Measurements from ENCODE around the gene UNC5A.
"Not testable (repeated sequence)": the region's sequence is repeated elsewhere in the genome, so short reads cannot be mapped to it uniquely, and the experiment has no call there.

UNC5A gene

DNA sequence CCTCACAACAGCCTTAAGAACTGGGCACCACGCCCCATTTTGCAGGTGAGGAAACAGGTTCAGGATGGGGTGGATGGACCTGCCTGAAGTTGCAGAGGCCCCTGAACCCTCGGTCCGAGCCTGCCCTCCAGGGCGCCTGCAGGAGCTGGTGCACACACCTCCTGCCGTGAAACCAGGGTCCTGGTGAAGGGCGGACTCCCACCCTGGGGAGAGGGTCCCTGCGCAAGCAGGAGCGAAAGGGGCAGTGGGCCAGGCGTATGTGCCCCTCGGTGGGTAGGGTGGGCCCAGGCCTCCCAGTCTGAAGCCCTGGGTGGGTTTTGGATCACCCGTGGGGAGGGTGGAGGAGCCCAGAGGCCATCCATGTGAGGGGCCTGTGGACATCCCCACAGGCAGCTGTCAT, 50.9 kb downstream of the UNC5A start:
- DNase-seq (ENCODE audit: extremely low read depth in 1 of 2, low read depth in 1 of 2) = no peak

DNA sequence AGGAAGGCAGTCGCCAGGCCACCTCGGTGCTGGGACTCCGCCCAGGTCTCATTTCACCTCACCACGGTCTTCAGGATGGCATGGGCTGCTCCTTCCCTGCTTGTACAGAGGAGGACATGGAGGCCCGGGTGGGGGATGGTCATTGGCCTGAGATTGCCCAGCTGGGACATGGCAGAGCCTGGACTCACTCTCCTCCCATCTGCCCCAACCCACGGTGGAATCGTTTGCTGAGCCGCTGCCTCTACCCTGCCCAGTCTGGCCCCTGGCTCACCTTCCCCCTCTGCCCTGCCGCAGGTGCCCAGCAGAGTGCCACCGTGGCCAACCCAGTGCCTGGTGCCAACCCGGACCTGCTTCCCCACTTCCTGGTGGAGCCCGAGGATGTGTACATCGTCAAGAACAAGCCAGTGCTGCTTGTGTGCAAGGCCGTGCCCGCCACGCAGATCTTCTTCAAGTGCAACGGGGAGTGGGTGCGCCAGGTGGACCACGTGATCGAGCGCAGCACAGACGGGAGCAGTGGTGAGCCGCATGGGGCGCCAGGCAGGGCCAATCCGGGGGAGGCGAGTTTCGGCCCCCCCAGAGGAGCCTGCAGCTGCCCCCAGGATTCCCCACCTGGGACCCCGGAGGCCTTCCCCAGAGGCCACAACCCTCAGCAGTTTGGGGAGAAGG, 52.1 kb downstream of the UNC5A start:
- no peak for DNase-seq (ENCODE audit: extremely low read depth in 1 of 2, low read depth in 1 of 2)

- DNase-seq (ENCODE audit: extremely low read depth in 1 of 2, low read depth in 1 of 2) = no peak
Measured at GRCh38 chr5:176863041-176863764, 52.8 kb downstream of the UNC5A start.

DNA sequence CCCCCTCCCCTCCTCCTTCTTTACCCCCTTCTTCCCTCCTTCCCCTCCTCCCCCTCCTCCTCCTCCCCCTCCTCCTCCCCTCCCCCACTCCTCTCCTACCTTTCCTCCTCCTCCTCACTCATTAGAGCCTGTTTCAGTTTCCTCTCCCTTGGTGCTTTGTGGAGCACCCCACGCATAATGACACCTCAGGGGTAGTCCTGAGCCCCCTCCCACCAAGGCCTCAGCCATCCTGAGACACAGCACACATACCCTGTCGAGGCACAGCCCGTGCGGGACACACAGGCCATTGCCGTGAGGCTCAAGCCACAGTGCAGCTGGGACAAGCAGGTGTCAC, 53.4 kb downstream of the UNC5A start:
- no peak for DNase-seq (ENCODE audit: extremely low read depth in 1 of 2, low read depth in 1 of 2)

GRCh38 chr5:176864755-176865154, 54.4 kb downstream of the UNC5A start:
- DNase-seq (ENCODE audit: extremely low read depth in 1 of 2, low read depth in 1 of 2) = no peak

DNA sequence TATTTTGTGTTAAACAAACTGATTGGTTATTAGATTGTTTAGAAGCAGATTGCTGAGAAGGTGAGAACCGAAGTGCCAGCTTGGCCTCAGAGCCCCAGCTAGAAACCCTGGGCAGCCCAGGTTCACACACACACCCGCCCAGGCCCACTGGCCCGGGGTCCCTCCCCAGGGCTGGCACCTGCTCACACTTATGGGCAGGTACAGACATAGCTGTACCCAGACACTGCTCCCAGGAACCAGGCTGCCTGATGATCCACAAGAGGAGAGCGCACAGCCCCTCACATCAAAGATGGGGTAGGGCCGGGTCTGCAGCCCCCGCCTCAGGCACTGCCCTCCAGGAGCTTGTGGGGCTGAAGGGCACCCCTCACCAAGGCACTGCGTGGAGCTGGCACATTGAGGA, 55.6 kb downstream of the UNC5A start:
- DNase-seq (ENCODE audit: extremely low read depth in 1 of 2, low read depth in 1 of 2) = no peak

GRCh38 chr5:176866707-176867310, 56.5 kb downstream of the UNC5A start:
- no peak for DNase-seq (ENCODE audit: extremely low read depth in 1 of 2, low read depth in 1 of 2)

DNA sequence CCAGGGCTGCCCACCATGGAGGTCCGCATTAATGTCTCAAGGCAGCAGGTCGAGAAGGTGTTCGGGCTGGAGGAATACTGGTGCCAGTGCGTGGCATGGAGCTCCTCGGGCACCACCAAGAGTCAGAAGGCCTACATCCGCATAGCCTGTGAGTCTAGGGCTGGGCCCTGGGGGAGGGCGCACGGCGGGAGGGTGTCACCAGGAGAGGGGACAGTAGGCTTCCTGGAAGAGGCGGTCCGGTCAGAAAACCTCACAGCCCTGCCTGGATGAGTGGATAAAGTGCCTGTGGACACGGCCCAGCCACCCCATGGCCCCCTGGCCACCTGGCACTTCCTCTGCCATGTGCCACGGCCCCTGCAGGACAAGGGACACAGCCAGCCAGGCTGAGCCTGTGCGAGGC, 57.8 kb downstream of the UNC5A start:
- no peak for DNase-seq (ENCODE audit: extremely low read depth in 1 of 2, low read depth in 1 of 2)

DNA sequence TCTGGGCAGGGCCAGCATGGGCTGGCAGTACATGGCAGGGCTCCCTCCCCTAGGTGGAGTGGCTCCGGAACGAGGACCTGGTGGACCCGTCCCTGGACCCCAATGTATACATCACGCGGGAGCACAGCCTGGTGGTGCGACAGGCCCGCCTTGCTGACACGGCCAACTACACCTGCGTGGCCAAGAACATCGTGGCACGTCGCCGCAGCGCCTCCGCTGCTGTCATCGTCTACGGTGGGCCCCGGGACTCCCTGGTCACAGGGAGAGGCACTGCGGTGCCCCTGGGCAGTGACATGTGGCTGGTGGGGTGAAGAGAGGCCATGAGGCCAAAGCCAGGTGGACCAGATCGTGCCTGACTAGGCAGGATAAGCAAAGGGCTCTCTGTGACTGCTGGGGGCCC, 58.4 kb downstream of the UNC5A start:
- no peak for DNase-seq (ENCODE audit: extremely low read depth in 1 of 2, low read depth in 1 of 2)

GRCh38 chr5:176869501-176870109, 59.2 kb downstream of the UNC5A start:
- no peak for DNase-seq (ENCODE audit: extremely low read depth in 1 of 2, low read depth in 1 of 2)

GRCh38 chr5:176870110-176870591, 59.8 kb downstream of the UNC5A start:
- no peak for DNase-seq (ENCODE audit: extremely low read depth in 1 of 2, low read depth in 1 of 2)

DNA sequence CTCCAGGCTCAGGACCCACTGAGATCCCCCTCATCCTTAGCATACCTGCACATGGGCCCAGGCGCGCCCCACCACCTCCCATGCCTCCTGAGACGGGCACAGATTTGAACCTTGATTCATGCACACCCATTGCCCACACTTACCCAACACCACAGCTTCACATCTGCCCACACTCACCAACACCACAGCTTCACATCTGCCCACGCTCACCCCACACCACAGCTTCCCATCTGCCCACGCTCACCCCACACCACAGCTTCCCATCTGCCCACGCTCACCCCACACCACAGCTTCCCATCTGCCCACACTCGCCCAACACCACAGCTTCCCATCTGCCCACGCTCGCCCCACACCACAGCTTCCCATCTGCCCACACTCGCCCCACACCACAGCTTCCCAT, 60.3 kb downstream of the UNC5A start:
- not testable (repeated sequence) for DNase-seq (ENCODE audit: extremely low read depth in 1 of 2, low read depth in 1 of 2)

DNA sequence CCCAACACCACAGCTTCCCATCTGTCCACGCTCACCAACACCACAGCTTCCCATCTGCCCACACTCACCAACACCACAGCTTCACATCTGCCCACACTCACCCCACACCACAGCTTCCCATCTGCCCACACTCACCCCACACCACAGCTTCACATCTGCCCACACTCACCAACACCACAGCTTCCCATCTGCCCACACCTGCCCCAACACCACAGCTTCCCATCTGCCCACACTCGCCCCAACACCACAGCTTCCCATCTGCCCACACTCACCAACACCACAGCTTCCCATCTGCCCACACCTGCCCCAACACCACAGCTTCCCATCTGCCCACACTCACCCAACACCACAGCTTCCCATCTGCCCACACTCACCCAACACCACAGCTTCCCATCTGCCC, 62.2 kb downstream of the UNC5A start:
- not testable (repeated sequence) for DNase-seq (ENCODE audit: extremely low read depth in 1 of 2, low read depth in 1 of 2)

- DNase-seq (ENCODE audit: extremely low read depth in 1 of 2, low read depth in 1 of 2) = not testable (repeated sequence)
Measured at GRCh38 chr5:176873011-176873410, 62.7 kb downstream of the UNC5A start.

- DNase-seq (ENCODE audit: extremely low read depth in 1 of 2, low read depth in 1 of 2) = no peak
Measured at GRCh38 chr5:176873541-176874172, 63.3 kb downstream of the UNC5A start.

GRCh38 chr5:176874198-176874780, 63.9 kb downstream of the UNC5A start:
- no peak for DNase-seq (ENCODE audit: extremely low read depth in 1 of 2, low read depth in 1 of 2)

- DNase-seq (ENCODE audit: extremely low read depth in 1 of 2, low read depth in 1 of 2) = no peak
Measured at GRCh38 chr5:176875014-176875550, 64.7 kb downstream of the UNC5A start.

- no peak for DNase-seq (ENCODE audit: extremely low read depth in 1 of 2, low read depth in 1 of 2)
Measured at GRCh38 chr5:176875783-176876505, 65.6 kb downstream of the UNC5A start.

- no peak for DNase-seq (ENCODE audit: extremely low read depth in 1 of 2, low read depth in 1 of 2)
Measured at GRCh38 chr5:176876506-176877431, 66.4 kb downstream of the UNC5A start.

All from stimulated activated CD8-positive, alpha-beta memory T cell treated with anti-CD3 and anti-CD28 coated beads, Interleukin-7, amount 100 ng/mL, for 48 hours (primary cell).